K562 (cell line): ENCODE results near the gene GFI1. TPM values are rescaled to one million over a fixed set of nuclear protein-coding genes. Genes with fewer than 3 reads are reported as not detected.

ENCODE experiments used
- ATF7 ChIP-seq: fragments of 450-650 bp; IDR thresholded peaks from 2 replicates; pipeline ENCODE4 v1.7.1; 2014; ENCODE audit warnings: mild to moderate bottlenecking, moderate library complexity
- BRF2 ChIP-seq: IDR thresholded peaks from 3 replicates; pipeline ENCODE4 v1.6.1; 2011; ENCODE audit warnings: borderline replicate concordance, mild to moderate bottlenecking; ENCODE audit not compliant: insufficient read length, insufficient read depth
- DLX4 ChIP-seq: fragments of 250-450 bp; sonication (Bioruptor Pico); IDR thresholded peaks from 2 replicates; pipeline ENCODE4 v1.6.1; 2021; ENCODE audit warnings: mild to moderate bottlenecking
- HNRNPL ChIP-seq: fragments of 200-400 bp; formaldehyde crosslinking; IDR thresholded peaks from 2 replicates; pipeline ENCODE4 v1.6.1; 2017; ENCODE audit warnings: low read depth, mild to moderate bottlenecking, low read length
- IFI16 ChIP-seq: fragments of 250-450 bp; sonication (Bioruptor Pico); IDR thresholded peaks from 2 replicates; pipeline ENCODE4 v2.1.2; 2022; ENCODE audit warnings: mild to moderate bottlenecking, inconsistent platforms
- KAT8 ChIP-seq: fragments of 450-650 bp; IDR thresholded peaks from 2 replicates; pipeline ENCODE4 v1.6.1; 2016; ENCODE audit warnings: low read depth, mild to moderate bottlenecking
- MEF2D ChIP-seq: conservative IDR thresholded peaks from 2 replicates; pipeline ENCODE4 v1.6.1; 2016; ENCODE audit warnings: low read depth, missing genetic modification characterization, missing compliant biosample characterization
- PHB2 ChIP-seq: fragments of 450-650 bp; IDR thresholded peaks from 2 replicates; pipeline ENCODE4 v1.6.1; 2017; ENCODE audit warnings: low read depth
- RFX5 ChIP-seq: IDR thresholded peaks from 2 replicates; pipeline ENCODE4 v1.6.1; 2011; ENCODE audit warnings: low read depth, mild to moderate bottlenecking, improper control_type of control experiment, low read length
- SAFB ChIP-seq: fragments of 200-400 bp; formaldehyde crosslinking; IDR thresholded peaks from 2 replicates; pipeline ENCODE4 v1.6.1; 2017; ENCODE audit warnings: low read depth, low read length, borderline replicate concordance
- SMARCB1 ChIP-seq: IDR thresholded peaks from 2 replicates; pipeline ENCODE4 v1.6.1; 2011; ENCODE audit warnings: improper control_type of control experiment, low read depth; ENCODE audit not compliant: insufficient read length
- SMARCC2 ChIP-seq: fragments of 450-650 bp; IDR thresholded peaks from 2 replicates; pipeline ENCODE4 v1.6.1; 2017; ENCODE audit warnings: antibody characterized with exemption, moderate library complexity, mild to moderate bottlenecking, low read depth
- TRIM25 ChIP-seq: fragments of 450-650 bp; IDR thresholded peaks from 2 replicates; pipeline ENCODE4 v1.7.0; 2016; ENCODE audit warnings: borderline replicate concordance
- U2AF1 ChIP-seq: fragments of 200-400 bp; formaldehyde crosslinking; optimal IDR thresholded peaks from 2 replicates; pipeline ENCODE3; 2017; ENCODE audit warnings: mild to moderate bottlenecking, low read depth, low read length, moderate library complexity
- ZBTB49 ChIP-seq: sonication (generic); formaldehyde crosslinking; IDR thresholded peaks from 2 replicates; pipeline ENCODE4 v1.8.0; 2022; ENCODE audit warnings: missing genetic modification reagents, mild to moderate bottlenecking, borderline replicate concordance
- ZBTB7A ChIP-seq: IDR thresholded peaks from 2 replicates; pipeline ENCODE4 v1.6.1; 2011; ENCODE audit warnings: low read depth, mild to moderate bottlenecking, low read length, moderate library complexity, borderline replicate concordance; ENCODE audit not compliant: control insufficient read depth
- ZBTB9 ChIP-seq: fragments of 450-650 bp; formaldehyde crosslinking; IDR thresholded peaks from 2 replicates; pipeline ENCODE4 v1.4.0; 2020; ENCODE audit warnings: mild to moderate bottlenecking, moderate library complexity
- ZFP36 ChIP-seq: fragments of 150-350 bp; IDR thresholded peaks from 2 replicates; pipeline ENCODE4 v1.6.1; 2018; ENCODE audit warnings: low read length, low read depth; ENCODE audit not compliant: partially characterized antibody
- ZKSCAN1 ChIP-seq: fragments of 150-350 bp; IDR thresholded peaks from 2 replicates; pipeline ENCODE4 v1.6.1; 2016; ENCODE audit warnings: low read depth, low read length
- ZNF431 ChIP-seq: sonication (generic); formaldehyde crosslinking; IDR thresholded peaks from 2 replicates; pipeline ENCODE4 v1.8.0; 2022; ENCODE audit warnings: mild to moderate bottlenecking, missing genetic modification reagents
- ZSCAN32 ChIP-seq: fragments of 450-650 bp; formaldehyde crosslinking; IDR thresholded peaks from 2 replicates; pipeline ENCODE4 v1.4.0; 2020; ENCODE audit warnings: mild to moderate bottlenecking, moderate library complexity
- polyA plus RNA-seq, 8 experiments: library from polyadenylated mRNA; depleted of rRNA in 4 of 8; stranded (reverse) in 5 of 8; unstranded in 3 of 8; fragments of >200 nt; fragmentation: Nextera tagmentation in 2 of 8; fragmentation: Illumina TruSeq in 1 of 8; extraction: Ambion mirVana in 2 of 8; extraction: Trizol in 1 of 8; gene quantifications; 2 replicates each; pipeline versions ENCODE4 v1.2.1 to v1.2.3, GENCODE V29; 2011 to 2014; ENCODE audit warnings: inconsistent platforms in 1 of 8, missing spikeins in 1 of 8
- total RNA-seq, 7 experiments: library from RNA; depleted of rRNA in 6 of 7; stranded (reverse); fragments of >200 nt in 6 of 7; fragmentation: Illumina TruSeq in 2 of 7; extraction: Trizol in 2 of 7; gene quantifications; 2 replicates each; pipeline versions ENCODE4 v1.2.1 to v1.2.3, GENCODE V29; 2011 to 2021; ENCODE audit warnings: low replicate concordance in 1 of 7

Gene GFI1
- total and polyA plus RNA-seq, 9 of the 15 experiments (the other 6 are each of a cell fraction or from before 2014, with no cell fraction given), result 0.07 to 0.93 (median 0.46) TPM

GRCh38 chr1:92485381-92486250 is 1.1 kb downstream of the GFI1 start (continued):
- TF ChIP-seq BRF2, result no peak
- TF ChIP-seq RFX5, result no peak
- TF ChIP-seq U2AF1, result no peak
- 0 out of 2 replicates have a peak, but pooled peaks have one; percentile 31 for TF ChIP-seq ZBTB7A
- no peak for TF ChIP-seq ZBTB49
- no peak for TF ChIP-seq MEF2D
- TF ChIP-seq SMARCB1, result no peak
- TF ChIP-seq PHB2, result no peak
- TF ChIP-seq ZSCAN32, result no peak
- TF ChIP-seq ATF7, result no peak
- 0 out of 2 replicates have a peak, but pooled peaks have one; percentile 21 for TF ChIP-seq ZNF431 (CRISPR knock-in tag)
- no peak for TF ChIP-seq SMARCC2
- no peak for TF ChIP-seq KAT8
- TF ChIP-seq IFI16 (CRISPR knock-in tag), result no peak
- TF ChIP-seq DLX4 (CRISPR knock-in tag), result no peak
- TF ChIP-seq ZKSCAN1, result no peak
- no peak for TF ChIP-seq SAFB
- TF ChIP-seq ZBTB9 (CRISPR knock-in tag), result no peak
- TF ChIP-seq TRIM25, result no peak
- TF ChIP-seq HNRNPL, result no peak
- no peak for TF ChIP-seq ZFP36
